DND-41 (cell line): ENCODE data around the gene GLIS2.

Experiments used
- ATAC-seq: fragments of 200-7000 bp; cut with Tn5 transposase; 3 replicates; pipeline ENCODE4 v1.9.1; 2021; ENCODE audit warnings: low read depth; ENCODE audit not compliant: insufficient read depth
- DNase-seq: peaks from one replicate; pipeline ENCODE4 v3.0.0-alpha.2; 2020
- H2AFZ ChIP-seq: 2 replicates; pipeline ENCODE4 v1.6.0; 2012; ENCODE audit warnings: low read depth, low read length
- H3K27ac ChIP-seq: 2 replicates; pipeline ENCODE4 v1.5.1; 2012; ENCODE audit warnings: low read length, inconsistent platforms
- H3K27me3 ChIP-seq: fragments of 200-600 bp; sonication (generic); 2 replicates; pipeline ENCODE4 v1.6.0; 2012; ENCODE audit warnings: low read length, mild to moderate bottlenecking, inconsistent platforms; ENCODE audit not compliant: insufficient read depth, poor library complexity
- H3K36me3 ChIP-seq: 2 replicates; pipeline ENCODE4 v1.5.1; 2012; ENCODE audit warnings: low read length, inconsistent platforms; ENCODE audit not compliant: insufficient read depth
- H3K4me1 ChIP-seq: 2 replicates; pipeline ENCODE4 v1.5.1; 2012; ENCODE audit warnings: mild to moderate bottlenecking, low read length; ENCODE audit not compliant: insufficient read depth
- H3K4me2 ChIP-seq: 2 replicates; pipeline ENCODE4 v1.6.0; 2012; ENCODE audit warnings: mild to moderate bottlenecking, moderate library complexity, low read length, inconsistent platforms; ENCODE audit not compliant: insufficient read depth
- H3K4me3 ChIP-seq, 2 experiments: fragments of 200-600 bp in 1 of 2; shearing (Covaris generic) in 1 of 2; 2 replicates each; pipeline ENCODE4 v1.5.1; 2012 to 2016; ENCODE audit warnings: inconsistent platforms in 2 of 2, low read length in 2 of 2, mild to moderate bottlenecking in 2 of 2, low read depth in 1 of 2, moderate library complexity in 1 of 2
- H3K79me2 ChIP-seq: 2 replicates; pipeline ENCODE4 v1.6.0; 2012; ENCODE audit warnings: low read length, inconsistent platforms; ENCODE audit not compliant: insufficient read depth
- H3K9ac ChIP-seq: 2 replicates; pipeline ENCODE4 v1.6.0; 2012; ENCODE audit warnings: low read depth, mild to moderate bottlenecking, inconsistent platforms, low read length, moderate library complexity
- H3K9me3 ChIP-seq: 2 replicates; pipeline ENCODE4 v1.5.1; 2012; ENCODE audit warnings: low read length, moderate library complexity, mild to moderate bottlenecking, inconsistent platforms; ENCODE audit not compliant: insufficient read depth, severe bottlenecking
- H4K20me1 ChIP-seq: 2 replicates; pipeline ENCODE4 v1.6.0; 2012; ENCODE audit warnings: low read length; ENCODE audit not compliant: insufficient read depth
- EZH2 ChIP-seq: IDR thresholded peaks from 3 replicates; pipeline ENCODE4 v1.6.1; 2012; ENCODE audit warnings: borderline replicate concordance, low read depth, mild to moderate bottlenecking, moderate library complexity, low read length, inconsistent platforms; ENCODE audit not compliant: severe bottlenecking
- TF ChIP-seq, protein P1 (sequence below): IDR thresholded peaks from 2 replicates; pipeline ENCODE4 v1.5.1; 2012; ENCODE audit warnings: borderline replicate concordance, low read length, moderate library complexity, mild to moderate bottlenecking; ENCODE audit not compliant: poor library complexity, severe bottlenecking; ENCODE audit errors: extremely low read depth

GLIS2 gene

DNA sequence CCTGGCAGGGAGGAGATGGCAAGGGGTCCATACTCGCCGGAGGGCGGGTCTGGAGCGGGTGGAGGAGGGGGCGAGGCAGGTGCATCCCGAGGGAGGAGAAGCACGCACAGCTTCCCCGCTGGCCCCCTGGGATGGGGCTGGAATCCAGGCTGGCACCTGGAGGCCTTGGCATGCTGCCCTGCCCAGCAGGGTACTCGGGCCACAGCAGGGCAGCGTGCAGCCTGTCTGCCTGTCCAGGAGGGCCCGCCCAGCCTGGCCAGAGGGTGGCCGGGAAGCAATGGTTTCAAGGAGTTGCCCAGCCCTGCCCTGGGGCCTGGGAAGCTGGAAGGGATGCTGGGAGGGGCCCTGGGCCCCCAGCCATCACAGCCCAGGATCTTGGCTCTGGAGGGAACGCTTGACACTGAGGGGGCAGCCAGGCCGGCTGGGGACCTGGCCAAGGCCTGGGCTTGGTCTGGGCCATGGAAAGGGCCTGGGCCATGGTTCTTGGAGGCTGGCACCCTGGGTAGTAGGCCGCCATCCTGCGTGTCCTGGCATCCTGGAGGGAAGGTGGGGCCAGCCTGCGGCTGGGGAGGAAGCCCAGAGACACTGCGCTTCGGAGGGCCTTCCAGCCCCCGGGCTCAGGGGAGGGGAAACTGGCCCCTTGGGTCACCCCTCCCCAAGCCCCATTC, 1.1 kb downstream of the GLIS2 start:
- no peak overlapping the region for H3K9ac ChIP-seq
- H2AFZ ChIP-seq = no peak overlapping the region
- H4K20me1 ChIP-seq = peaks cover 34% of the 10 kb centered on the region
- H3K79me2 ChIP-seq = no peaks in the 10 kb centered on the region
- H3K27ac ChIP-seq = no peak overlapping the region
- no peaks in the 10 kb centered on the region for H3K9me3 ChIP-seq
- no peak for ATAC-seq
- peaks cover 15% of the 10 kb centered on the region for H3K27me3 ChIP-seq
- DNase-seq = no peak
- H3K4me1 ChIP-seq = peaks cover 18% of the 10 kb centered on the region
- H3K4me2 ChIP-seq = peak overlapping the region; percentile 97
- H3K36me3 ChIP-seq = no peaks in the 10 kb centered on the region
- H3K4me3 ChIP-seq = peak overlapping the region in 1 of 2 experiments; percentile 45; a peak in 1 of 4 replicates
- TF ChIP-seq, protein P1, sequence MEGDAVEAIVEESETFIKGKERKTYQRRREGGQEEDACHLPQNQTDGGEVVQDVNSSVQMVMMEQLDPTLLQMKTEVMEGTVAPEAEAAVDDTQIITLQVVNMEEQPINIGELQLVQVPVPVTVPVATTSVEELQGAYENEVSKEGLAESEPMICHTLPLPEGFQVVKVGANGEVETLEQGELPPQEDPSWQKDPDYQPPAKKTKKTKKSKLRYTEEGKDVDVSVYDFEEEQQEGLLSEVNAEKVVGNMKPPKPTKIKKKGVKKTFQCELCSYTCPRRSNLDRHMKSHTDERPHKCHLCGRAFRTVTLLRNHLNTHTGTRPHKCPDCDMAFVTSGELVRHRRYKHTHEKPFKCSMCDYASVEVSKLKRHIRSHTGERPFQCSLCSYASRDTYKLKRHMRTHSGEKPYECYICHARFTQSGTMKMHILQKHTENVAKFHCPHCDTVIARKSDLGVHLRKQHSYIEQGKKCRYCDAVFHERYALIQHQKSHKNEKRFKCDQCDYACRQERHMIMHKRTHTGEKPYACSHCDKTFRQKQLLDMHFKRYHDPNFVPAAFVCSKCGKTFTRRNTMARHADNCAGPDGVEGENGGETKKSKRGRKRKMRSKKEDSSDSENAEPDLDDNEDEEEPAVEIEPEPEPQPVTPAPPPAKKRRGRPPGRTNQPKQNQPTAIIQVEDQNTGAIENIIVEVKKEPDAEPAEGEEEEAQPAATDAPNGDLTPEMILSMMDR = no peak
- TF ChIP-seq EZH2 = no peak

GRCh38 chr16:4317532-4318450, 1.9 kb downstream of the GLIS2 start:
- H4K20me1 ChIP-seq = peaks cover 42% of the 10 kb centered on the region
- peaks cover 15% of the 10 kb centered on the region for H3K27me3 ChIP-seq
- ATAC-seq (no peak), DNase-seq (no peak)
- no peaks in the 10 kb centered on the region for H3K79me2 ChIP-seq
- H3K9ac ChIP-seq = no peak overlapping the region
- no peak overlapping the region for H2AFZ ChIP-seq
- no peak overlapping the region for H3K4me3 ChIP-seq
- H3K4me1 ChIP-seq = peaks cover 18% of the 10 kb centered on the region
- H3K27ac ChIP-seq = no peak overlapping the region
- no peak overlapping the region for H3K4me2 ChIP-seq
- H3K36me3 ChIP-seq = no peaks in the 10 kb centered on the region
- no peak for TF ChIP-seq EZH2
- TF ChIP-seq, protein P1 = no peak
- no peaks in the 10 kb centered on the region for H3K9me3 ChIP-seq

- Histone ChIP-seq H3K4me3 (no peak overlapping the region), H3K79me2 (no peaks in the 10 kb centered on the region), H3K4me2 (no peak overlapping the region), H3K9ac (no peak overlapping the region), H3K4me1 (peaks cover 18% of the 10 kb centered on the region), H3K27ac (no peak overlapping the region), H3K9me3 (no peaks in the 10 kb centered on the region), H3K27me3 (peaks cover 15% of the 10 kb centered on the region), H4K20me1 (peaks cover 44% of the 10 kb centered on the region), H2AFZ (no peak overlapping the region), H3K36me3 (no peaks in the 10 kb centered on the region)
- ATAC-seq (no peak), DNase-seq (no peak)
- TF ChIP-seq, protein P1 = no peak
- no peak for TF ChIP-seq EZH2
Measured at GRCh38 chr16:4318451-4318910, 2.6 kb downstream of the GLIS2 start.
